ENCODE measurements around the gene TNNI2. TPM values are rescaled to one million over a fixed set of nuclear protein-coding genes. Genes with fewer than 3 reads are reported as not detected.

The TNNI2 gene
- total and polyA plus RNA-seq, 4 donors, result 0.22 to 0.28 TPM; not detected in 2

- no peak overlapping the region for H3K9ac ChIP-seq (ENCODE audit: low read depth in 1 of 2, low read length in 2 of 2)
- H3K27me3 ChIP-seq (ENCODE audit: control insufficient read depth in 4 of 4, insufficient read depth in 4 of 4, low read length in 3 of 4), result no peaks in the 10 kb centered on the region
- H3K4me3 ChIP-seq (ENCODE audit: low read depth in 1 of 3, low read length in 3 of 3), result no peak overlapping the region
- TF ChIP-seq, protein P1, sequence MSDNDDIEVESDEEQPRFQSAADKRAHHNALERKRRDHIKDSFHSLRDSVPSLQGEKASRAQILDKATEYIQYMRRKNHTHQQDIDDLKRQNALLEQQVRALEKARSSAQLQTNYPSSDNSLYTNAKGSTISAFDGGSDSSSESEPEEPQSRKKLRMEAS (IDR thresholded peaks at IDR 0.05), result no peak
- TF ChIP-seq GABPA (IDR thresholded peaks at IDR 0.05 in 1 of 2, conservative IDR thresholded peaks at IDR 0.05 in 1 of 2) (no peak), EGR1 (IDR thresholded peaks at IDR 0.05; ENCODE audit: low read depth in 2 of 2) (no peak), REST (IDR thresholded peaks at IDR 0.05) (no peak), FOXA2 (IDR thresholded peaks at IDR 0.05) (no peak), TAF1 (conservative IDR thresholded peaks at IDR 0.05) (no peak), HNF4A (conservative IDR thresholded peaks at IDR 0.05) (no peak), NR2F2 (IDR thresholded peaks at IDR 0.05) (no peak), HNF4G (IDR thresholded peaks at IDR 0.05) (no peak), JUND (IDR thresholded peaks at IDR 0.05) (no peak), RXRA (IDR thresholded peaks at IDR 0.05) (no peak), YY1 (IDR thresholded peaks at IDR 0.05) (no peak), RAD21 (IDR thresholded peaks at IDR 0.05) (no peak), FOXA1 (IDR thresholded peaks at IDR 0.05) (no peak), SP1 (IDR thresholded peaks at IDR 0.05) (no peak), ZBTB33 (IDR thresholded peaks at IDR 0.05) (no peak), ATF3 (IDR thresholded peaks at IDR 0.05) (no peak)
- TF ChIP-seq, protein P2, sequence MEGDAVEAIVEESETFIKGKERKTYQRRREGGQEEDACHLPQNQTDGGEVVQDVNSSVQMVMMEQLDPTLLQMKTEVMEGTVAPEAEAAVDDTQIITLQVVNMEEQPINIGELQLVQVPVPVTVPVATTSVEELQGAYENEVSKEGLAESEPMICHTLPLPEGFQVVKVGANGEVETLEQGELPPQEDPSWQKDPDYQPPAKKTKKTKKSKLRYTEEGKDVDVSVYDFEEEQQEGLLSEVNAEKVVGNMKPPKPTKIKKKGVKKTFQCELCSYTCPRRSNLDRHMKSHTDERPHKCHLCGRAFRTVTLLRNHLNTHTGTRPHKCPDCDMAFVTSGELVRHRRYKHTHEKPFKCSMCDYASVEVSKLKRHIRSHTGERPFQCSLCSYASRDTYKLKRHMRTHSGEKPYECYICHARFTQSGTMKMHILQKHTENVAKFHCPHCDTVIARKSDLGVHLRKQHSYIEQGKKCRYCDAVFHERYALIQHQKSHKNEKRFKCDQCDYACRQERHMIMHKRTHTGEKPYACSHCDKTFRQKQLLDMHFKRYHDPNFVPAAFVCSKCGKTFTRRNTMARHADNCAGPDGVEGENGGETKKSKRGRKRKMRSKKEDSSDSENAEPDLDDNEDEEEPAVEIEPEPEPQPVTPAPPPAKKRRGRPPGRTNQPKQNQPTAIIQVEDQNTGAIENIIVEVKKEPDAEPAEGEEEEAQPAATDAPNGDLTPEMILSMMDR (IDR thresholded peaks at IDR 0.05; ENCODE audit: low read depth, low read length, missing input control), result no peak
- DNase-seq (ENCODE audit: low spot score), result no peak
- H3K36me3 ChIP-seq (ENCODE audit: control insufficient read depth in 4 of 4, insufficient read depth in 3 of 4, low read depth in 1 of 4, low read length in 3 of 4), result peaks cover 0 to 2% (median 0%) of the 10 kb centered on the region in 4 donors
- peaks cover 0 to 3% (median 0%) of the 10 kb centered on the region in 4 donors for H3K4me1 ChIP-seq (ENCODE audit: control insufficient read depth in 4 of 4, insufficient read depth in 4 of 4, low read length in 3 of 4)
- 94% methylated on average over 14 of the region's 14 CpGs for WGBS
- H3K27ac ChIP-seq (ENCODE audit: low read depth in 1 of 2, low read length in 2 of 2), result no peak overlapping the region
- H3K9me3 ChIP-seq (ENCODE audit: control insufficient read depth in 4 of 4, low read length in 3 of 4), result no peaks in the 10 kb centered on the region
Observed at GRCh38 chr11:1883346-1884302, 44.8 kb downstream of the TNNI2 start.
